HPDE6-E6E7 (cell line): ENCODE results near the gene YBX1.
"Not testable (repeated sequence)": the region's sequence is repeated elsewhere in the genome, so short reads cannot be mapped to it uniquely, and the experiment has no call there.

Experiments used
- DNase-seq: peaks from one replicate; pipeline ENCODE4 v3.0.0; 2011; ENCODE audit warnings: missing footprints; ENCODE audit errors: extremely low spot score

The YBX1 gene

GRCh38 chr1:42689912-42690311 lies 7.7 kb downstream of the YBX1 start:
- DNase-seq: no peak

- DNase-seq: no peak
Measured at GRCh38 chr1:42690477-42691156, 8.4 kb downstream of the YBX1 start.

GRCh38 chr1:42691157-42691498 lies 8.9 kb downstream of the YBX1 start:
- DNase-seq: no peak

- no peak for DNase-seq
Measured at GRCh38 chr1:42692461-42692860, 10.2 kb downstream of the YBX1 start.

GRCh38 chr1:42692911-42693310 lies 10.7 kb downstream of the YBX1 start:
- DNase-seq: no peak

GRCh38 chr1:42698081-42698813 lies 16.0 kb downstream of the YBX1 start:
- DNase-seq: no peak

GRCh38 chr1:42700006-42700405 lies 17.8 kb downstream of the YBX1 start:
- DNase-seq: no peak

- no peak for DNase-seq
Measured at GRCh38 chr1:42703888-42704464, 21.8 kb downstream of the YBX1 start.

- not testable (repeated sequence) for DNase-seq
Measured at GRCh38 chr1:42712808-42713207, 30.6 kb downstream of the YBX1 start.

- DNase-seq: no peak
Measured at GRCh38 chr1:42713293-42713692, 31.1 kb downstream of the YBX1 start.

- DNase-seq: not testable (repeated sequence)
Measured at GRCh38 chr1:42714441-42714840, 32.2 kb downstream of the YBX1 start.

GRCh38 chr1:42720868-42721267 lies 38.6 kb downstream of the YBX1 start:
- DNase-seq: no peak

- no peak for DNase-seq
Measured at GRCh38 chr1:42721926-42722325, 39.7 kb downstream of the YBX1 start.

GRCh38 chr1:42722403-42722802 lies 40.2 kb downstream of the YBX1 start:
- not testable (repeated sequence) for DNase-seq

GRCh38 chr1:42723511-42723910 lies 41.3 kb downstream of the YBX1 start:
- no peak for DNase-seq

- not testable (repeated sequence) for DNase-seq
Measured at GRCh38 chr1:42725820-42726219, 43.6 kb downstream of the YBX1 start.

GRCh38 chr1:42730002-42730401 lies 47.8 kb downstream of the YBX1 start:
- DNase-seq: no peak

GRCh38 chr1:42730988-42731387 lies 48.8 kb downstream of the YBX1 start:
- no peak for DNase-seq

- DNase-seq: no peak
Measured at GRCh38 chr1:42731585-42731984, 49.4 kb downstream of the YBX1 start.

GRCh38 chr1:42732126-42732680 lies 50.0 kb downstream of the YBX1 start:
- DNase-seq: no peak

- DNase-seq: no peak
Measured at GRCh38 chr1:42733415-42734200, 51.4 kb downstream of the YBX1 start.
